ENCODE results near the gene DPYD. TPM values are rescaled to one million over a fixed set of nuclear protein-coding genes. Genes with fewer than 3 reads are reported as not detected.

DPYD gene
- total RNA-seq, 1 donor from 2014 or later = 12.6 TPM

GRCh38 chr1:97151651-97152050, 769.2 kb downstream of the DPYD start:
- no peak for DNase-seq (ENCODE audit: low read depth in 2 of 2)

- peak; percentile 79 to 87 for DNase-seq (ENCODE audit: low read depth in 2 of 2)
Observed at GRCh38 chr1:97145321-97145956, 775.4 kb downstream of the DPYD start.

GRCh38 chr1:97144527-97144926, 776.3 kb downstream of the DPYD start:
- peak in 1 of 2 donors; percentile 86 for DNase-seq (ENCODE audit: low read depth in 2 of 2)

GRCh38 chr1:97143236-97143882, 777.5 kb downstream of the DPYD start:
- no peak for DNase-seq (ENCODE audit: low read depth in 2 of 2)

GRCh38 chr1:97140611-97141010, 780.2 kb downstream of the DPYD start:
- no peak for DNase-seq (ENCODE audit: low read depth in 2 of 2)

- no peak for DNase-seq (ENCODE audit: low read depth in 2 of 2)
Observed at GRCh38 chr1:97139512-97139911, 781.3 kb downstream of the DPYD start.

GRCh38 chr1:97138515-97139032, 782.3 kb downstream of the DPYD start:
- peak in 1 of 2 donors; percentile 29 for DNase-seq (ENCODE audit: low read depth in 2 of 2)

- DNase-seq (ENCODE audit: low read depth in 2 of 2) = peak; percentile 93 to 97
Observed at GRCh38 chr1:97137862-97138514, 782.8 kb downstream of the DPYD start.

- no peak for DNase-seq (ENCODE audit: low read depth in 2 of 2)
Observed at GRCh38 chr1:97136996-97137395, 783.8 kb downstream of the DPYD start.

GRCh38 chr1:97135972-97136371, 784.9 kb downstream of the DPYD start:
- DNase-seq (ENCODE audit: low read depth in 2 of 2) = no peak

GRCh38 chr1:97128426-97128825, 792.4 kb downstream of the DPYD start:
- no peak for DNase-seq (ENCODE audit: low read depth in 2 of 2)

- no peak for DNase-seq (ENCODE audit: low read depth in 2 of 2)
Observed at GRCh38 chr1:97123717-97124431, 797.0 kb downstream of the DPYD start.

GRCh38 chr1:97120806-97121205, 800.0 kb downstream of the DPYD start:
- DNase-seq (ENCODE audit: low read depth in 2 of 2) = no peak

- DNase-seq (ENCODE audit: low read depth in 2 of 2) = no peak
Observed at GRCh38 chr1:97119260-97120158, 801.3 kb downstream of the DPYD start.

- DNase-seq (ENCODE audit: low read depth in 2 of 2) = no peak
Observed at GRCh38 chr1:97114842-97115241, 806.0 kb downstream of the DPYD start.

GRCh38 chr1:97112442-97112841, 808.4 kb downstream of the DPYD start:
- no peak for DNase-seq (ENCODE audit: low read depth in 2 of 2)

GRCh38 chr1:97108179-97108578, 812.7 kb downstream of the DPYD start:
- DNase-seq (ENCODE audit: low read depth in 2 of 2) = no peak

- DNase-seq (ENCODE audit: low read depth in 2 of 2) = no peak
Observed at GRCh38 chr1:97105531-97105930, 815.3 kb downstream of the DPYD start.

GRCh38 chr1:97101509-97101908, 819.3 kb downstream of the DPYD start:
- no peak for DNase-seq (ENCODE audit: low read depth in 2 of 2)

GRCh38 chr1:97097404-97097925, 823.4 kb downstream of the DPYD start:
- no peak for DNase-seq (ENCODE audit: low read depth in 2 of 2)

GRCh38 chr1:97095764-97096163, 825.1 kb downstream of the DPYD start:
- no peak for DNase-seq (ENCODE audit: low read depth in 2 of 2)
